ENCODE results near the gene UTS2R.

DNA sequence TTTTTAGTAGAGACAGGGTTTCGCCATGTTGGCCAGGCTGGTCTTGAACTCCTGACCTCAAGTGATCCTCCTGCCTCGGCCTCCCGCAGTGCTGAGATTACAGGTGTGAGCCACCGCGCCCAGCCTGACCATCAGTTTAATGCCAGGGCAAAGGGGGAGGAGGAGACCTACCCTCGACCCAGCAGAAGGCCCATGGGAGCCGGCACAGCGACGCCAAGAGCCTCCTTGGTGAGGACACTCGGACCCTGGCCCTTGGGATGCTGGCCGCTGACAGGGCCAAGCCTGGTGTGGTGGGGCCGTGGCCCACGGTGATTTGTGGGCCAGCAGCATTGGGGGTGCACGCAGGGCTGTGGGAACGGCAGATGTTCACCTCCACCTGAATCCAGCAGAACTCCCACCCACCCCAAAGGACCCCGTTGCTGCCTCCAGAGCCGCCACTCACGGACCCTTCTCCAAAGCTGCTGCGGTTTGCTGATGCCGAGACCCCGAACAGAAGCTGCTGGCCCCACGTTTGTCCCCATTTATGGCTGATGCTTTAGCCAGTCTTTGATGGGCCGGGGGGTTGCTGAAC is 20.0 kb downstream of the UTS2R start:
- TF ChIP-seq, protein P1, sequence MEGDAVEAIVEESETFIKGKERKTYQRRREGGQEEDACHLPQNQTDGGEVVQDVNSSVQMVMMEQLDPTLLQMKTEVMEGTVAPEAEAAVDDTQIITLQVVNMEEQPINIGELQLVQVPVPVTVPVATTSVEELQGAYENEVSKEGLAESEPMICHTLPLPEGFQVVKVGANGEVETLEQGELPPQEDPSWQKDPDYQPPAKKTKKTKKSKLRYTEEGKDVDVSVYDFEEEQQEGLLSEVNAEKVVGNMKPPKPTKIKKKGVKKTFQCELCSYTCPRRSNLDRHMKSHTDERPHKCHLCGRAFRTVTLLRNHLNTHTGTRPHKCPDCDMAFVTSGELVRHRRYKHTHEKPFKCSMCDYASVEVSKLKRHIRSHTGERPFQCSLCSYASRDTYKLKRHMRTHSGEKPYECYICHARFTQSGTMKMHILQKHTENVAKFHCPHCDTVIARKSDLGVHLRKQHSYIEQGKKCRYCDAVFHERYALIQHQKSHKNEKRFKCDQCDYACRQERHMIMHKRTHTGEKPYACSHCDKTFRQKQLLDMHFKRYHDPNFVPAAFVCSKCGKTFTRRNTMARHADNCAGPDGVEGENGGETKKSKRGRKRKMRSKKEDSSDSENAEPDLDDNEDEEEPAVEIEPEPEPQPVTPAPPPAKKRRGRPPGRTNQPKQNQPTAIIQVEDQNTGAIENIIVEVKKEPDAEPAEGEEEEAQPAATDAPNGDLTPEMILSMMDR (IDR thresholded peaks at IDR 0.05): no peak
- TF ChIP-seq POLR2A (IDR thresholded peaks at IDR 0.05): no peak
